Bronchial epithelial cell (primary cell): Measurements from ENCODE around the gene CHST3. TPM values are rescaled to one million over a fixed set of nuclear protein-coding genes. Genes with fewer than 3 reads are reported as not detected.

Experiments used
- DNase-seq: peaks from one replicate; pipeline ENCODE4 v3.0.0-alpha.2; 2010; ENCODE audit warnings: low read depth
- FAIRE-seq: peaks from 2 replicates; lab custom pipeline; 2011; peaks lifted over from hg19 to GRCh38; lab: Jason Lieb, UNC
- H3K27me3 ChIP-seq: 2 replicates; pipeline ENCODE4 v1.5.1; 2011; ENCODE audit warnings: low read length; ENCODE audit not compliant: control insufficient read depth, insufficient read depth
- H3K36me3 ChIP-seq: 2 replicates; pipeline ENCODE4 v1.5.1; 2011; ENCODE audit warnings: low read length; ENCODE audit not compliant: control insufficient read depth, insufficient read depth
- H3K4me3 ChIP-seq: 2 replicates; pipeline ENCODE4 v1.5.1; 2011; ENCODE audit warnings: mild to moderate bottlenecking, low read depth, low read length, control low read depth
- CTCF ChIP-seq: IDR thresholded peaks from 2 replicates; pipeline ENCODE4 v1.5.1; 2011; ENCODE audit warnings: mild to moderate bottlenecking, moderate library complexity, low read length, control low read depth, inconsistent platforms; ENCODE audit not compliant: insufficient read depth, severe bottlenecking
- total RNA-seq: library from RNA; depleted of rRNA; stranded (reverse); fragments of >200 nt; gene quantifications from 2 replicates; pipeline ENCODE4 v1.2.1, GENCODE V29; 2014

The CHST3 gene
- total RNA-seq, 1 donor from 2014 or later: 16.6 TPM

GRCh38 chr10:71968553-71969474 lies 4.6 kb downstream of the CHST3 start:
- DNase-seq (no peak), FAIRE-seq (no peak)
- Histone ChIP-seq H3K4me3 (no peak overlapping the region), H3K27me3 (no peaks in the 10 kb centered on the region), H3K36me3 (peaks cover 5% of the 10 kb centered on the region)
- TF ChIP-seq CTCF: no peak

GRCh38 chr10:71969929-71970328 lies 5.7 kb downstream of the CHST3 start:
- Histone ChIP-seq H3K4me3 (no peak overlapping the region), H3K36me3 (peaks cover 5% of the 10 kb centered on the region), H3K27me3 (no peaks in the 10 kb centered on the region)
- DNase-seq (no peak), FAIRE-seq (no peak)
- TF ChIP-seq CTCF: no peak

- no peak for FAIRE-seq
- peak; percentile 33 for TF ChIP-seq CTCF
These were observed 6.1 kb downstream of the CHST3 start for GRCh38 chr10:71970331-71970730.

GRCh38 chr10:71970869-71971268 lies 6.7 kb downstream of the CHST3 start:
- no peak overlapping the region for H3K4me3 ChIP-seq
- DNase-seq (peak; percentile 61), FAIRE-seq (no peak)

More at GRCh38 chr10:71970331-71970730, 6.1 kb downstream of the CHST3 start:
- H3K4me3 ChIP-seq: no peak overlapping the region
- no peak for DNase-seq
- H3K27me3 ChIP-seq: no peaks in the 10 kb centered on the region
- peaks cover 5% of the 10 kb centered on the region for H3K36me3 ChIP-seq

GRCh38 chr10:71971311-71971731 lies 7.1 kb downstream of the CHST3 start:
- H3K27me3 ChIP-seq: no peaks in the 10 kb centered on the region
- FAIRE-seq (no peak), DNase-seq (peak; percentile 74)
- no peak overlapping the region for H3K4me3 ChIP-seq
- H3K36me3 ChIP-seq: peaks cover 5% of the 10 kb centered on the region
- no peak for TF ChIP-seq CTCF

More at GRCh38 chr10:71970869-71971268, 6.7 kb downstream of the CHST3 start:
- H3K27me3 ChIP-seq: no peaks in the 10 kb centered on the region
- peaks cover 5% of the 10 kb centered on the region for H3K36me3 ChIP-seq
- TF ChIP-seq CTCF: no peak
